GM10248 (cell line): Measurements from ENCODE around the gene PDCD2L.

Source experiments
- CTCF ChIA-PET: fragments of 300-600 bp; sonication (Branson Sonifier 250); formaldehyde crosslinking; extraction: SDS; loops from one replicate; lab custom pipeline; 2021; ENCODE audit warnings: antibody characterized with exemption; lab: Yijun Ruan, JAX
- POLR2A ChIA-PET: fragments of 350-650 bp; sonication (Branson Sonifier 250); formaldehyde crosslinking; extraction: SDS; loops from one replicate; lab custom pipeline; 2020; ENCODE audit warnings: antibody characterized with exemption; lab: Yijun Ruan, JAX
- DNase-seq: peaks from one replicate; pipeline ENCODE4 v3.0.0; 2012; ENCODE audit errors: extremely low spot score
- CTCF ChIP-seq: IDR thresholded peaks from 2 replicates; pipeline ENCODE4 v1.5.1; 2012; ENCODE audit warnings: mild to moderate bottlenecking, low read depth; ENCODE audit errors: extremely low read depth, missing control alignments, control extremely low read depth

PDCD2L gene

GRCh38 chr19:34404109-34404909, at the start of gene PDCD2L:
Gene PDCD2L (plus strand): TSS chr19:34404399. CDS start chr19:34404431, 32 bp downstream.
- peak; percentile 96 for DNase-seq
- TF ChIP-seq CTCF = no peak
- CTCF ChIA-PET = interaction anchor here (1.0 to 1.2 kb wide), 2 partner anchors 26 to 96 kb away, joined by 3 read pairs; no protein-coding TSS in a partner anchor
- POLR2A ChIA-PET = no interaction called here

GRCh38 chr19:34355201-34355600, 49.0 kb upstream of the PDCD2L start:
- POLR2A ChIA-PET = no interaction called here
- DNase-seq = no peak
- TF ChIP-seq CTCF = no peak
- CTCF ChIA-PET = interaction anchor here (5.5 to 6.8 kb wide), 2 partner anchors 9 to 13 kb away, joined by 27 to 32 read pairs; no protein-coding TSS in a partner anchor

GRCh38 chr19:34356875-34357274, 47.3 kb upstream of the PDCD2L start:
- ChIA-PET POLR2A (no interaction called here), CTCF (interaction anchor here (1.0 to 6.8 kb wide), 4 partner anchors 11 to 74 kb away, joined by 3 to 32 read pairs (median 16); no protein-coding TSS in a partner anchor)

GRCh38 chr19:34357431-34357830, 46.8 kb upstream of the PDCD2L start:
- CTCF ChIA-PET = interaction anchor here (1.0 to 6.8 kb wide), 4 partner anchors 11 to 73 kb away, joined by 3 to 32 read pairs (median 16); no protein-coding TSS in a partner anchor
- no peak for DNase-seq
- POLR2A ChIA-PET = no interaction called here
- no peak for TF ChIP-seq CTCF

More at GRCh38 chr19:34356875-34357274, 47.3 kb upstream of the PDCD2L start:
- no peak for TF ChIP-seq CTCF
- no peak for DNase-seq

GRCh38 chr19:34359140-34359953, 44.9 kb upstream of the PDCD2L start:
- DNase-seq = peak; percentile 99
- ChIA-PET CTCF (interaction anchor here (0.6 to 5.5 kb wide), 12 partner anchors 10 to 71 kb away, joined by 3 to 27 read pairs (median 4); no protein-coding TSS in a partner anchor), POLR2A (interaction anchor here (1.1 kb wide), 1 partner anchor 166 kb away, joined by 3 read pairs; no protein-coding TSS in a partner anchor)
- TF ChIP-seq CTCF = peak; percentile 58

- POLR2A ChIA-PET = interaction anchor here (1.1 kb wide), 1 partner anchor 166 kb away, joined by 3 read pairs; no protein-coding TSS in a partner anchor
- no peak for TF ChIP-seq CTCF
- DNase-seq = no peak
- CTCF ChIA-PET = interaction anchor here (0.6 to 5.5 kb wide), 12 partner anchors 9 to 70 kb away, joined by 3 to 27 read pairs (median 4); no protein-coding TSS in a partner anchor
Measured at GRCh38 chr19:34359954-34360315, 44.3 kb upstream of the PDCD2L start.
